Dendritic cell treated with granulocyte-macrophage colony-stimulating factor and Interleukin-4, amounts not matched to agents 40 ng/mL and 50 ng/mL, for 4 days (primary cell): ENCODE results near the gene SPATA16.
"Not testable (repeated sequence)": the region's sequence is repeated elsewhere in the genome, so short reads cannot be mapped to it uniquely, and the experiment has no call there.

Source experiments
- H3K27ac Mint-ChIP-seq: one replicate; pipeline ENCODE4 v1.8.0; 2022; ENCODE audit warnings: mild to moderate bottlenecking, mixed read lengths
- H3K27me3 Mint-ChIP-seq: one replicate; pipeline ENCODE4 v1.8.0; 2022; ENCODE audit warnings: mild to moderate bottlenecking, mixed read lengths
- H3K36me3 Mint-ChIP-seq: one replicate; pipeline ENCODE4 v1.8.0; 2022; ENCODE audit warnings: low read depth, mixed read lengths
- H3K4me1 Mint-ChIP-seq: one replicate; pipeline ENCODE4 v1.8.0; 2022; ENCODE audit warnings: low read depth, mixed read lengths
- H3K4me3 Mint-ChIP-seq: one replicate; pipeline ENCODE4 v1.8.0; 2022; ENCODE audit warnings: mild to moderate bottlenecking, moderate library complexity, mixed read lengths
- H3K9me3 Mint-ChIP-seq: one replicate; pipeline ENCODE4 v1.8.0; 2022; ENCODE audit warnings: mixed read lengths
- intact Hi-C: fragments of 100-400 bp; cut with micrococcal nuclease; formaldehyde crosslinking; loops from one replicate; pipeline ENCODE4 v1.15.0; 2022

Gene SPATA16

DNA sequence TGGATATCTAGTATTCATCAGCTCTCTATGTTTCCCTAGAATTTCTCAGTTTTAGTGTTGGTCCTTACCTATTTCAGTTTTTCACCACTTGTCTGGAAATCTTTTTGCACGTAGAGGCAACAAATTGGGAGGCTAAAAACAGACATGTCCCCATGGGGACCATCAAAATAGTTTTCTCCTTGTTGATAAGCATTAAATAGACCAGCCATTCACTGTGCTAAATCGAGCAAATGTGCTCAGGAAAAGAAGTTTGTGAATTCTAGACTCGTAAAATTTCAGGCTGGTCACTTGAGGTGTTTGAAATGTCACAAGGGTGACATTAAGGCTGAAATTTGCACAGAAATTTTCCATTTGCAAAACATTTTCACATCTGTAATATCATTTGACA, 102.6 kb downstream of the SPATA16 start:
- no peaks in the 10 kb centered on the region for H3K9me3 Mint-ChIP-seq
- H3K27me3 Mint-ChIP-seq, result no peaks in the 10 kb centered on the region
- H3K27ac Mint-ChIP-seq, result no peak overlapping the region
- no peak overlapping the region for H3K4me3 Mint-ChIP-seq
- intact Hi-C loops, result no loop called here
- H3K36me3 Mint-ChIP-seq, result no peaks in the 10 kb centered on the region
- H3K4me1 Mint-ChIP-seq, result no peaks in the 10 kb centered on the region

DNA sequence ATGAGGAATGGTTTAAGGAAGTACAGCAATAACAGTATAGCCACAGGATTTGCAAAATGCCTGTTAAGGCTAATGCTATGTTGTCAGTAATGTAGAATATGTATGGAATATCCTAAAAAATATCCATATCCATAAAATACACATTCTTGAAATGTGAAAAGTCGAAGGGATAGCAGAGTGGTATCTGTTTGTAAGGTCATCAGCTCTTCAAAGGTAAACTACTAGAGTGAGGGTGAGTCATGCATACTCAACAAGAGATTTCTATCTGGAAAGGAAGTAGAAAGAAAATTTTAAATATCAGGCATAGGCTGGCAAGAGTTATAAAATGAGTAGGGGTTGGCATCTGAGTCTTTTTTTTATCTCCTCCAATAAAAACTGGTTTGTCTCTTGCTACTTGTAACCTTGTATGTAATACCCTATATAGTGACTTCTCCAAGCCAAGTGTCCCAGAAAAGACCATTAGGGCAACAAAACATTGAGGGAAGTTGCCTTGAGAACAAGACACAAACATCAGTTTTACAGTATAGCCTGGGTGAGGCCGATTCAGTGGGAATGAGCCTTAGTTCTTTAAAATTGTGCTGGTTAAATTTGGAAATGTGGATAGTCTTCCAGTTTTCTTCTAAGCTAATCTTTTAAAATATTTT, 103.1 kb downstream of the SPATA16 start:
- Mint-ChIP-seq H3K36me3 (no peaks in the 10 kb centered on the region), H3K4me3 (no peak overlapping the region), H3K27me3 (no peaks in the 10 kb centered on the region), H3K27ac (no peak overlapping the region), H3K4me1 (no peaks in the 10 kb centered on the region), H3K9me3 (no peaks in the 10 kb centered on the region)
- intact Hi-C loops, result no loop called here

DNA sequence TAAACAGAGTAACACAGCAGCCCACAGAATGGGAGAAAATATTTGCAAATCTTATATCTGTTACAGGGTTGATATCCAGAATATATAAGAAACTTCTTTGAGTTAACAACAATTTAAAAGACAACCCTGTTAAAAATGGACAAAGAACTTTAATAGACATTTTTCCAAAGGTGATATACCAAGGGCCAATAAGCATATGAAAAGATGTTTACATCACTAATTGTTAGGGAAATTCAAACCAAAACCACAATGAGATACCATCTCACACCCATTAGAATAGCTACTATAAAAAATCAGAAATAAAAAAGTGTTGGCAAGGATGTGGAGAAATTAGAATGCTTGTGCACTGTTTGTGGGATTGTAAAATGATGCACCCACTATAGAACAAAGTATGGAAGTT, 110.8 kb downstream of the SPATA16 start:
- H3K36me3 Mint-ChIP-seq, result no peaks in the 10 kb centered on the region
- intact Hi-C loops, result no loop called here
- no peaks in the 10 kb centered on the region for H3K27me3 Mint-ChIP-seq
- no peak overlapping the region for H3K27ac Mint-ChIP-seq
- H3K9me3 Mint-ChIP-seq, result no peaks in the 10 kb centered on the region
- H3K4me1 Mint-ChIP-seq, result no peaks in the 10 kb centered on the region
- H3K4me3 Mint-ChIP-seq, result no peak overlapping the region

DNA sequence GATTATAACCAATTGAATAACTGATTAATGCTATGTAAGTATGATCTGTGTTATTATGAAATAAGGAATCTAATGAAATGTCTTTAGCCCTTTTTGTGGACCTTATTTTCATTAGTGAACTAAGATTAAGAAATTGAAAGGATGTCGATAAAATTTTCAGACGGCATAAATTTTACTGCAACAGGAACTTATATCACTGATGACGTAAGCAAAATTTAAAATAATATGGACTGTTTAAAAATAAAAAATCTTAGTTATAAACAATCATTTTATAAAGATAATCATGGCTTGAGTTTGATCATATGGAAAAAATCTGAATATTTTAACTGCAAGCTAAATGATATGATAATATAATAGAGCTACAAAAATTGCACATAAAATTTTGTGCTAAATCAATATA, 112.7 kb downstream of the SPATA16 start:
- Mint-ChIP-seq H3K27me3 (no peaks in the 10 kb centered on the region), H3K9me3 (no peaks in the 10 kb centered on the region), H3K27ac (no peak overlapping the region), H3K4me3 (no peak overlapping the region), H3K4me1 (no peaks in the 10 kb centered on the region), H3K36me3 (no peaks in the 10 kb centered on the region)
- intact Hi-C loops, result no loop called here

DNA sequence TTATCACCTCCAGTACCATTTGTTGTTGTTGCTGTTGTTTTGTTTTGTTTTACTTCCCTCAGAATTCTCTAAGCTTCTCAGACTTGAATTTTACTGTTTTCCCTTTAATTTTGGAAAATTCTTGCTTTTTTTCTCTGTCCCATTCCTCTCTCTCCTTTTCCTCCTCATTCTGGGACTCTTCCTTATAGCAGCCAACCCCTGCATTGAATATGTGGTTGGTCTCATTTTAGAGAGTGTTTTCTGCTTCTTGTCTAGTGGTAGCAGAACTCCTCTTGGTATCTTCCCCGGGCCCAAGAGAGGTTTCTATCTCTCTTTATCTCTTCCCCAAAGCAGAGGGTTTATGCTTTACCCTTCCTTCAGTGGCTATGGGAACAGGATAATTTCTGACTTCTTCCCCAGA, 113.6 kb downstream of the SPATA16 start:
- H3K9me3 Mint-ChIP-seq, result no peaks in the 10 kb centered on the region

DNA sequence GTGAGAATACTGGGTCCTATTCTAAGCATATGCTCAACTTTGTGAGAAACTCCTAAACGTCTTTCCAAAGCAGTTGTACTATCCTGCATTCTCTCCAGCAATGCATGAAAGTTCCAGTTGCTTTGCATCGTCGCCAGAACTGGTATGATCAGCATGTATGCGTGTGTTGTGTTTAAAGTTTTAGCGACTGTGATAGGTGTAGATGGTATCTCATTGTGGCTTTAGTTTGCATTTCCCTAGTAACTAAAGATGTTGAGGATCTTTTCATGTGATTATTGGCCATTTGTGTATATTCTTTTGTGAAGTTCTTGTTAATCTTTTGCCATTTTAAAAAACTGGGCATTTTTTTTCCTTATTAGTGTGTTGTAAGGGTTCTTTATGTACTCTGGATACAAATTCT, 115.1 kb downstream of the SPATA16 start:
- Mint-ChIP-seq H3K27ac (no peak overlapping the region), H3K4me3 (no peak overlapping the region), H3K27me3 (no peaks in the 10 kb centered on the region)

More for the DNA sequence above, 113.6 kb downstream of the SPATA16 start:
- intact Hi-C loops, result no loop called here
- Mint-ChIP-seq H3K27me3 (no peaks in the 10 kb centered on the region), H3K36me3 (no peaks in the 10 kb centered on the region), H3K4me3 (no peak overlapping the region), H3K27ac (no peak overlapping the region), H3K4me1 (no peaks in the 10 kb centered on the region)

DNA sequence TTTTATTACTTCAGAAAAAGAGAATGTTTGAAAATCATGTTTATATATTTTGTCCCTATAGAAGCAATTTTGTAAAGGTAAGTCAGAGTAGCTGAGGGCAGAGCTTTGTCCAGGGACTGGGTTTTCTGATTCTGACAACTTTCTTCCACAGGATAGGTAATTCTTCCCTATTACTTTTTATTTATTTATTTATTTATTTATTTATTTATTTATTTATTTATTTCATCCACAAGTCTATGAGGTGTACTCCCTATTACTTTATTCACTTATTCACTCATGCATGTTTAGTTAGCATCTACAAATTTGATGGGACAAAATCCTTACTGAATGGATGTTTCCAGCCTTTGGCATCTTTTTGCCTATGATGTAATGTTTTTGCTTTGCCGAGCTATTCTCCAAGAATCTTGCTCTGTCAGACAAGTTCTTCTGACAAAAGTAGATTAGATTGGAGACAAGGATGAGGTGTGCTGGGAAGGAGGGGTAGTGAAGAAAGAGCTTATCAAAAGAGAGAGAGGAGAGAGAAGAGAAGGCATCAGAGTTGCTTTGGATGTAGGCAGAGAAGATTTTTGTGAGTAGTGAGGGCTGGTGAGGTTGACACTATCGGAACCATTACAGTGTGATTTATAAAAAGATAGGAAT, 119.4 kb downstream of the SPATA16 start:
- no peaks in the 10 kb centered on the region for H3K36me3 Mint-ChIP-seq
- H3K27ac Mint-ChIP-seq, result no peak overlapping the region
- no peak overlapping the region for H3K4me3 Mint-ChIP-seq
- intact Hi-C loops, result no loop called here
- no peaks in the 10 kb centered on the region for H3K27me3 Mint-ChIP-seq
- H3K9me3 Mint-ChIP-seq, result no peaks in the 10 kb centered on the region
- no peaks in the 10 kb centered on the region for H3K4me1 Mint-ChIP-seq

More for the DNA sequence above, 115.1 kb downstream of the SPATA16 start:
- H3K36me3 Mint-ChIP-seq, result no peaks in the 10 kb centered on the region
- intact Hi-C loops, result no loop called here
- H3K9me3 Mint-ChIP-seq, result no peaks in the 10 kb centered on the region
- H3K4me1 Mint-ChIP-seq, result no peaks in the 10 kb centered on the region

DNA sequence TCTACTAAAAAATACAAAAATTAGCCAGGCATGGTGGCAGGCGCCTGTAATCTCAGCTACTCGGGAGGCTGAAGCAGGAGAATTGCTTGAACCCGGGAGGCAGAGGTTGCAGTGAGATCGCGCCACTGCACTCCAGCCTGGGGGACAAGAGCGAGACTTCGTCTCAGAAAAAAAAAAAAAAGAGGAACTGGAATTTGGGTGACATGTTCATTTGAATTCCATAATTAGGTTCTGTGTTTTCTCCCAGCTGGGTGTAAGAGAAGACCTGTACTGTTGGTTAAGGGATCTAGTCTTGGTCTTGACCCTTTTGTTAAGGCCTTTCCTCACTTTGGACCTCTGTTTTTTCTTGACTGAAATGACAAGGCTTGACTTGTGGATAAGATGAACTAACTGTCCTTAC, 120.9 kb downstream of the SPATA16 start:
- H3K4me3 Mint-ChIP-seq, H3K27me3 Mint-ChIP-seq, H3K4me1 Mint-ChIP-seq, H3K36me3 Mint-ChIP-seq, H3K9me3 Mint-ChIP-seq, H3K27ac Mint-ChIP-seq, intact Hi-C loops: not testable (repeated sequence)

DNA sequence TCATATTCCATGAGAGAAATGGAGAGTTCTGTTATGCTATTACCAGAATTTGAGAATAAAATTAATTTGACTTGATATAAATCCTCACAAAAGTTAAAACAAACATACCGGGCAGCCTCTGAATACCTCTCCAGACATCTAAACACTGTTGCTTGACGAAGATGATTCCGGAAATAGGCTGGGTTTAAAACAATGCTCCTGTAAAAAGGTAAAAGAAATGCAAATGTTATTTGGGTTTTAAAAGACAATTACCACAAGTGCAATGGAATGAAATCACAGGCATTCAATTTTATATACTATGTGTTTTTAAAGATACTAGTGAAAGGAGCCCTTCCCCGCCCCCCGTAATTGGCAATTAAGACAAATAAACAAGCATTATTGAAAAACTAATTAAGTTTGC, 121.7 kb downstream of the SPATA16 start:
- no peaks in the 10 kb centered on the region for H3K9me3 Mint-ChIP-seq
- H3K4me3 Mint-ChIP-seq, result no peak overlapping the region
- no peaks in the 10 kb centered on the region for H3K4me1 Mint-ChIP-seq
- intact Hi-C loops, result no loop called here
- no peaks in the 10 kb centered on the region for H3K27me3 Mint-ChIP-seq
- no peak overlapping the region for H3K27ac Mint-ChIP-seq
- no peaks in the 10 kb centered on the region for H3K36me3 Mint-ChIP-seq

DNA sequence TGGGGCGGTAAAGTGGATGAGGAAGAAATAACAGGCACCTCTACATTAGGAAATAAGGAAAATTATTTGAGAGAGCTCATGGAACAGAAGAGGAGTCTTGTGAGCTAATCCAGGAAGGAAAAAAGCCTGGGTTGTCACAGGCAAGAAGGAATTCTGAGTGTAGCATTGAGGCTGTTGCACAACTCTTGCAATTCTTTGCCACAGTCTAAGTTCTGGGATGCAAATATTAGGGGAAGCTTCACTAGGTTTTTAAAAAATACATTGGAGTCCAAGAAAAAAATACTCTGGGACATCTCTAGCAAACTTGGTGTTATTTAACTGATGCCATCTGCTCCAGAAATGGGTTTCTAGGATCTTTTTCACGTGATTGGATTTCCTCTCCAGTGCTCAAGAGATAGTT, 122.3 kb downstream of the SPATA16 start:
- H3K9me3 Mint-ChIP-seq, result no peaks in the 10 kb centered on the region
- H3K4me1 Mint-ChIP-seq, result no peaks in the 10 kb centered on the region
- intact Hi-C loops, result no loop called here
- no peaks in the 10 kb centered on the region for H3K36me3 Mint-ChIP-seq
- H3K27me3 Mint-ChIP-seq, result no peaks in the 10 kb centered on the region
- H3K4me3 Mint-ChIP-seq, result no peak overlapping the region
- no peak overlapping the region for H3K27ac Mint-ChIP-seq

DNA sequence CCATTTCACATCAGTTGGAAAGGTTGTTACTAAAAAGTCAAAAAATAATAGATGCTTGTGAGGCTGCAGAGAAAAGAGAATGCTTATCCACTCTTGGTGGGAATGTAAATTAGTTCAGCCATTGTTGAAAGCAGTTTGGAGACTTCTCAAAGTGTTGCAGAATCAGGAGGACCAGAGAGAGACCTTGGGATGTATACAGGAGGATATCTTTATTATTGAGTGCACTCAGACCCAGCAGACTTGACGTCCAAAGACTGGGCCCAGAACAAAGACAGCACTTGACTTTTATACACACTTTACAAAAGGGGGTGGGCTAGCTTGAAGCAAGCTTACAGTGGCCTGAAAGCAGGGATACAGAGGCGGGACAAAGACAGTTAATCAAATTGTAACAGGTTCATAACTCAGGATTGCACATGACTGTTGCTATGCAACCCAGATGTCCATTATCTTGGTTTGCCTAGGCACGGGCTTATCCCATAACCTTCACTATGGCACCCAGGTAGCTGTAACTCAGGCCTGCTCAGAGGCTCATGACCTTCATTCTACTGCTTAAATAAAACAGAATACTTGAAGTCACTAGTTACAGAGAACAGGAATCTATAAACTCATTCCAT, 127.7 kb downstream of the SPATA16 start:
- no peaks in the 10 kb centered on the region for H3K36me3 Mint-ChIP-seq
- H3K4me3 Mint-ChIP-seq, result no peak overlapping the region
- no peaks in the 10 kb centered on the region for H3K27me3 Mint-ChIP-seq

DNA sequence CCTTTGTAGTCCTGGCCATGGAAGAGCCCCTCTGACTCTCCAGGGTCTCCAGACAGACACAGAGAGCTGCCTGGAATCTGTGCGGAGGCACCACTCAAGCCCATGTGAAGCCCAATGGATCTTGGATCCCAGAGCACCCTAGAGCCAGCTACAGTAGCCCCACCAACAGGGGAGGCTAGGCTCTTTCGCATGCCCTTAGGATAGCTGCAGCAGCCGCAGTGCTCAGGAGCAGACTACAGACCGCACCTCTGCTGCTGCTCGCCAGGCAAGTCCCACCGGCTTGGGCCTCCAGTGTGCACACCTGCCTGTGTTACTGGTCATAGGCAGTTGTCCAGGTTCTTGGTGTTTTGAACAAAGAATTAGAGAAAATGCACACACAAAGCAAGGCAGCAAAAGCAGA, 131.6 kb downstream of the SPATA16 start:
- H3K4me1 Mint-ChIP-seq, result no peaks in the 10 kb centered on the region
- intact Hi-C loops, result no loop called here
- H3K36me3 Mint-ChIP-seq, result no peaks in the 10 kb centered on the region
- H3K9me3 Mint-ChIP-seq, result peaks cover 8% of the 10 kb centered on the region
- H3K4me3 Mint-ChIP-seq, result no peak overlapping the region
- H3K27ac Mint-ChIP-seq, result no peak overlapping the region
- no peaks in the 10 kb centered on the region for H3K27me3 Mint-ChIP-seq

More for the DNA sequence above, 127.7 kb downstream of the SPATA16 start:
- Mint-ChIP-seq H3K27ac (no peak overlapping the region), H3K9me3 (peaks cover 8% of the 10 kb centered on the region), H3K4me1 (no peaks in the 10 kb centered on the region)
- intact Hi-C loops, result no loop called here

DNA sequence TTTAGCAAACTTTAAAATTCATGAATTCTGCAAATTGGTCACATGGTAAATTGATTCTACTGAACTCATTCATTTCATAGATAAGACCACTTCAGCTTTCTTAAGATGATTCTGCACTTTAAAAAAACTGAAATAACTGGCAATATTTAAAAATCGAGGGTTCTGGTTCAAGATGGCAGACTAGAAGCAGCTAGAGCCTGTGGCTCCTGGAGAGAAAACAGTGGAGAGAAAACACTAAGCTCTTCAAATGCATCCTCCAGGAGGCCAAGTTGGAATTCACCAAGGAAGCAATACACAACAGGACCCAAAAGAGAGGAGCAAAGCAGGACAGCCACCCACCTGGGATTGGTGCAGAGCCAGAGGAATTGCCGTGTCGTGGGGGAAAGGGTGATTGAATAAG, 132.1 kb downstream of the SPATA16 start:
- Mint-ChIP-seq H3K4me1 (no peaks in the 10 kb centered on the region), H3K4me3 (no peak overlapping the region), H3K36me3 (no peaks in the 10 kb centered on the region), H3K9me3 (peaks cover 8% of the 10 kb centered on the region), H3K27me3 (no peaks in the 10 kb centered on the region), H3K27ac (no peak overlapping the region)
- intact Hi-C loops, result no loop called here

DNA sequence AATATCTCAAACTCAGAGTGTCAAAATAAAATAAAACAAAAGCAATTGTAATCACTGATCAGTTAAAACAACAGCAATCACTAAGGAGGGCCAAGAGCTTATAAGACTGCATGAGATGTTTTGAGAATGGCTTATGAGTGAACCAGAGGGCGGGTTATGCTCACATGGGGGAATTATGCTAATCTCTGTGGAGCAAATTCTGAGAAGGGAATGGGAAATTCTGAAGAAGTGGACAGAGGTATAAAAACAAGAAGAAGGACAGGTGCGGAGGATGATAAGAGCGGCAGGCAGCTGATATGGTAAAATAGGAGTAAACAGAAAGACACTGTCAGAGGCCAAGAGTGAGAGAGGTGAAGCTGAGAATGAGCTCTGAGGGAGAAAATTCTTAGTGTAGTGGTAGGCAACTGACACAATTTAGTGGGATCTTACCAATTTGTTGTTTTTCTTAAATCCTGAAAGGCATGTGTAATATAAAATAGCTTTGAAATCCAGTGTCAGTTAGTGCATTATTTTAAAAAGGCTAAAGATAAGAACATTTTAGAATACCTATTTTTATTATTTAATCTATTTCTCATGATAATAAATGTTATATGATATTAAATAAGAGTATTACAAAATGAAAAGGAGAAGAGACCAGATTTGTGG, 133.8 kb downstream of the SPATA16 start:
- H3K4me1 Mint-ChIP-seq, result no peaks in the 10 kb centered on the region
- no peak overlapping the region for H3K27ac Mint-ChIP-seq
- intact Hi-C loops, result no loop called here
- H3K36me3 Mint-ChIP-seq, result no peaks in the 10 kb centered on the region
- H3K27me3 Mint-ChIP-seq, result no peaks in the 10 kb centered on the region
- peaks cover 8% of the 10 kb centered on the region for H3K9me3 Mint-ChIP-seq
- no peak overlapping the region for H3K4me3 Mint-ChIP-seq
